ENCODE measurements around the gene NAA80.
A peak's percentile ranks its signal among the peaks of the same experiment; 100 is the strongest.

The NAA80 gene, protein sequence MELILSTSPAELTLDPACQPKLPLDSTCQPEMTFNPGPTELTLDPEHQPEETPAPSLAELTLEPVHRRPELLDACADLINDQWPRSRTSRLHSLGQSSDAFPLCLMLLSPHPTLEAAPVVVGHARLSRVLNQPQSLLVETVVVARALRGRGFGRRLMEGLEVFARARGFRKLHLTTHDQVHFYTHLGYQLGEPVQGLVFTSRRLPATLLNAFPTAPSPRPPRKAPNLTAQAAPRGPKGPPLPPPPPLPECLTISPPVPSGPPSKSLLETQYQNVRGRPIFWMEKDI

DNA sequence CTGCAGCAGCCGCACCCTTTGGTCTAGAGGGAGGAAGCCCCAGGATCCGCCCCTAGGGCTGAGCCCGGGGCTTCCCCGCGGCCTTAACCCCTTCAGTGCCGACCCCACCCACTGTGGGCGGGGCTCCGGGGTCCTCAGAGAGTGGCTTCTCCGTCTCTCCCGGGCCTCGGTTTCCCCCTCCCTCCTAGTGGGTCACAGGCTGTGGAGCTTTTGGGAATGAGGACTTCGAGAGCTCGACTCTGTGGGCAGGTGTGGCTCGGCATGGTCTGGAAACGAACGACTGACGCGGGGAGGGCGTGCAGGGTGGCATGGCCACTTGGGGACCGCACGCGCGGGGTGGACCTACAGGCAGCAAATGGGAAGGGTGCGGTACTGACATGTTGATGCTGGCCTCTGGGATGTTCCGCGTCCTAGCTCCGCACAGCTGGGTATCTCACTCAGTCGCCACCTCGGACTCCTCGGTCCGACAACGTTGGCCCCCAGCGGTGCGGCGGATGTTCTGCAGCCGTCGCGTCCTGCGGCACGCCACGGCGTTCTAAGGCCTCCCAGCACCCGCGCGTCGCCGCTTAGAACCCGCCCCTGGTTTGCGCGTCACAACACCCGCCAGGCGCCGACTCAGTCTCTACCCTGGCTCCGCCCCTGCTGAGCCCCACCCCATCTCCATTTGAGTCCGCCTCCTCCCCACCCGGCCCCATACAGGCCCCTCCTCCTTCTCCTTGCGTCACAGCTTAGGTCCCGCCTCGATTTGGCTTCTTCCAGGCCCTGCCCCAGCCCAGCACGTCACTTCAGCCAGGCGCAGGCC lies at the start of gene NAA80, which contains the start of gene HYAL3:
Gene NAA80 (minus strand): TSS at position 570 of the 802 bp plus-strand sequence. CDS start 1,942 bp downstream, outside the sequence.
Gene HYAL3 (minus strand): TSS at position 570 of the 802 bp plus-strand sequence. CDS start 3,803 bp downstream, outside the sequence.
- no peak for DNase-seq

DNA sequence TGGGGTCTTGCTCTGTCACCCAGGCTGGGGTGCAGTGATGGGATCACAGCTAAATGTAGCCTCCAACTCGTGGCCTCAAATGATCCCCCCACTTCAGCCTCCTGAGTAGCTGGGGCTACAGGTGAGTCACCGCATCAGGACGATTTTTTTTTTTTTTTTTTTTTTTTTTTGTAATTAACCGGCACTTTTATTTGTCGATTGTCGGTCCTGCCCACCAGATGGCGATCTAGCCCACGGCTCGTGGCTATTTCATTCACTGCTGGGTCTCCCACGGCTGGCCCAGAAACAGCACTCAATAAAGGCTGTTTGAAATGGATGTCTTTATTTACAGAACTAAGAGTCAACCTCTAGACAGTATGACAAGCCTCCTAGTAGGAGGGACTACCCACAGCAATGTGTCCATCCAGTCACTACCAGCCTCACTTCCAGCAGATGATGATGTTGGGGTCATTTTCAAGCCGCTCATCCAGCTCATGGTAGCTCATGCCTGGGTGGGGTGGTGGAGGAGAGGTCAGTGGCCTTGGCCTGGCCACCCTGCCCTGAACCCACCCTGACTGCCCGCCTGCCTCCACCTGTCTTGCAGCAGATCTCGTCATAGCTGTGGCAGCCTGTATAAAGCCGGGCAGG lies 48.1 kb upstream of the NAA80 start:
- no peak for DNase-seq

DNA sequence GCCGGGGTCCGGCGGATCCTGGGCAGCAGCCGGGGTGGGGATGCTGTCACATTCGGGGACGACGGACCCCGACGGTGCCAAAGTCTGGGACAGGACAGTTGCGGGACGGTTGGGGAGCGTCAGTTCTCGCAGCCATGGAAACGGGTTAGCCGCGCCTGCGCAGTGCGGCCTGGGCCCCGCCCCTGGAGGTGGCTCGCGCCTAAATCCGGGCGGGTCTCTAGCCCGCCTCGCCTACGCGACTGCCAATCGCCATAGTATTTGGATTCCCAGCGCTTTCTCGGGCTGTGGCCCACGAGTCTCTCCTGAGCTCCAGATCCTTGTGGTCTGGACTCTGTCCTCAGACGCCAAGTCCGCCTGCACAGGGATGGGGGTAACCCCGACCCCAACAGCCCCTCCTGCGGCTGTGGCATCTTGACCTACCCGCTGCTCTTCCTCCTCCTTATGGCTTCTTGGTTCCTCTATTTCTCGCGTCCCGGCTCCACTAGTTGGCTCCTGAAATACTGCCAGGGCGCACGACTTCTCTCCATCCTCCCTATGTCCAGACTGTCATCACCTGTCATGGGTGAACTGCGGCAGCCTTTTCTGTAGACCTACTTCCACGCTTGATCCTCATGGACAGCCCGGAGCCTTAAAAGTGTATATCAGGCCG lies 46.5 kb upstream of the NAA80 start, which contains the start of gene ZMYND10:
Gene ZMYND10 (minus strand): TSS at position 147 of the 649 bp plus-strand sequence. CDS start 153 bp downstream, outside the sequence.
- DNase-seq: no peak

DNA sequence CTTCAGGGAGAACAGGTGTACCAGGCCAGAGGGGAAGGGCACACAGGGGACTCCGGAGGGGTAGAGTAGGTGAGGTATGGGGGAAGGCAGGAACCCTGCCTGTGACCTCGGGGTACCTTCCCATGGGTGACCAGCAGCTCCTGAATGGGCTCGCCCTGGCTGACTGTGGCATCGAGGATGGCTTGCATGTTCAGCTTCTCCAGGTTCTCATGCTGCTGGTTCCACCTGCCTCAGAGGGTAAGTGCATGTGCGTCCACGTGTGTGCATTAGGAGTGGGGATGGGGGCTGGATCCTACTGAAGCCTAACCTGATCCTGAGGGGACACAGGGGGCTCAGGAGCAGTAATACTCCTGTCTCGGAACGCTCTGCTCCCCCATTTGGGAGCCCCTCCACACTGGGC lies 45.8 kb upstream of the NAA80 start:
- no peak for DNase-seq

DNA sequence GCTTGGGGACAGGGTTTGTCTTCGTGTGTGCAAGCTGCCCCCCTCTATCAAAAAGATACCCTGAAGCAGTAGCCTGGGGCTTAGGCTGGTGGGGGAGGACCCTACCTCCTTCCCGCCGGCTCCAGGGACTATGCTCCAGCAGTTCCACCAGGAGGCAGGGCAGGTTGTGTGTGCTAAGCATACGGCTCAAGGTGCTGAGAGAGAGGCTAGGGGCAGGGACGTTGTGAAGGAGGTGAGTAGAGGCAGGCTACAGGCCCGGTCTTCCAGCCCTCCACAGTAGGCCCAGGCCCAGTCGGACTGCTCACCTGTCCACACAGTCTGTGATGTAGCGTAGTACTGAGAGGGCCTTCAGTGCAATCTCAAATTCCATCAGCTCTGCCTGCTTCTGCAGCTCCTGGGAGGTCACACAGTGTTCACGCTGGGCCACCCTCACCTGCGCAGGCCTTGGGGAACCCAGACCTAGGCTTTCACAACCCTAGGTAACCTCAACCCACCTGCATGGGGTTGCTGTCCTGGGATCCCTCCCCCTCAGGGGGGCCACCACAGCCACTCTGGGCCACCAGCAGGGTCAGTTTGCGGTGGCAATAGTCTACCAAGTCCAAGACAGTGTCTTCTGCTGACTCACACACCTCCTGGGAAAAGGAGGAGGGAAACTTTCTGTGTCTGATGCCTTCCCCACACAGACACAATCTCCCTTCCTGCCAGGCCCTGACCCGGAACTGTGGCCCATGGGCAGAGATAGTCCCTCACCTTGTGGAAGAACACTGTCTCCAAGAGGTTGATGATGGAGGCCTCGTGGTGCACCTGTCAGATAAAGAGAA lies 43.8 kb upstream of the NAA80 start:
- no peak for DNase-seq

DNA sequence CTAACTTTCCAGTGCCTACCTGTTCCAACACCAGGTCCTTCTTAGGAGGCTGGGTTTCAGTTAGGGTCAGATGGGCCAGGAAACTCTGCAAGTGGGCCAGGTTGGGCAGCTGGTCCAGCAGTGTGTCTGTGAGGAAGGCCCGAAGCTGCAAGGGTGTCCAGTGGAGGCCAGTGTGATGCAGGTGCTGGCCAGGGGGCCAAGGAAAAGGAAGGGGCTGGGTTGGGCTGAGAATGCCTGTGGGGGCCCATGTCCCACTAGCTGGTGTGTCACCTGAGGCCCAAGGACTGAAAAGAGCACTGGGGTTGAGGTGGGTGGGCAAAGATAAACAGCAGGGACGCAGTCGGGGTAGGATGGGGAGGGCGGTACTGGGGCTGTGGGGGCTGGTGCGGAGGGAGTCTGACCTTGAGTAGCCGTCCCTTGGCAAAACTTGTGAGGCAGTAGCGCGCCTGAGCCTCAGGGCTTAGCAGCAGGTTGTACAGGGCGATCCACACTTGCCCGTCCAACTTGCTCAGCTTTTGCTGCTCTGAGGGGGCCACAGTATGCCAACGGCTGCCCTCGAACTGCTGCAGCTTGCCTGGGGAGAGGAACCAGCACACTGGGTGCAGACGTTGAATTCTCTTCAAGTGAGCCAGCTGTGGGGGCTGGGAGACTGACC lies 42.9 kb upstream of the NAA80 start:
- DNase-seq: no peak

DNA sequence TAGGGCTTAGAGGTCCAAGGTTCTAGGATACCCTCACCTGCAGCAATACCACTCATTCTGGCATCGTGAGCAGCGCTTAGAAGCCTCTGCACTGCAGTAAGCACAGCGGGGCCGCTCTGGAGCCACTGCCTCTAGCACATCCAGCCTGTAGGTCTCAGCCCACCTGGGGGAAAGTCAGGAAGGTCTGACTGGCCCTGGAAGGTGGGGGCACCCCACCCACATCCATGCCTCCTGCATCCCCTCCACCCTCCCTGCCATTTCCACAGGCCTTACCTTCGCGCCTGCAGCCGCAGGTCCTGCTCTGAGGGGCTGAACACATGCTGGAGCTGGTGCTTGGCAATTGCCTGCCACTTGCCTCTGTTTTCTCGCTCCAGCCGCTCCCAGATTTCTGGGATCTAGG lies 42.3 kb upstream of the NAA80 start:
- DNase-seq: no peak

DNA sequence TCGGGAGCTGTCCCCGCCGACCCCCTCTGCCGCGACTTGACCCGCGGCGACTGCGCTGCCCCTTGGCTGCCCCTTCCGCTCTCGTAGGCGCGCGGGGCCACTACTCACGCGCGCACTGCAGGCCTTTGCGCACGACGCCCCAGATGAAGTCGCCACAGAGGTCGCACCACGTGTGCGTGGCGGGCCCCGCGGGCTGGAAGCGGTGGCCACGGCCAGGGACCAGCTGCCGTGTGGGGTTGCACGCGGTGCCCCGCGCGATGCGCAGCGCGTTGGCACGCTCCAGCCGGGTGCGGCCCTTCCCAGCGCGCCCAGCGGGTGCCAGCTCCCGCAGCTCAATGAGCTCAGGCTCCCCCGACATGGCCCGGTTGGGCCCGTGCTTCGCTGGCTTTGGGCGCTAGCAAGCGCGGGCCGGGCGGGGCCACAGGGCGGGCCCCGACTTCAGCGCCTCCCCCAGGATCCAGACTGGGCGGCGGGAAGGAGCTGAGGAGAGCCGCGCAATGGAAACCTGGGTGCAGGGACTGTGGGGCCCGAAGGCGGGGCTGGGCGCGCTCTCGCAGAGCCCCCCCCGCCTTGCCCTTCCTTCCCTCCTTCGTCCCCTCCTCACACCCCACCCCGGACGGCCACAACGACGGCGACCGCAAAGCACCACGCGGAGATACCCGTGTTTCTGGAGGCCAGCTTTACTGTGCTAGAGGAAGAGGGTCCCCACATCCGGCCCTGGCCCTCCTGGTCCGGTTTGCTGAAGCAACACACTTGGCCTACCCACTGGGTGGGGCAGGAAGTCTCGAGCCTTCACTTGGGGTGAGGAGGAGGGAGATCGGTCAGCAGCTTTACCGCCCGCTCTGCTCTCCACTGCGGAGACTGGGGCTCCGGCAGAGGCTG lies 41.5 kb upstream of the NAA80 start, which contains the start of gene RASSF1:
Gene RASSF1 (minus strand): TSS at position 389 of the 882 bp plus-strand sequence. CDS start 31 bp downstream, at position 358.
- no peak for DNase-seq

DNA sequence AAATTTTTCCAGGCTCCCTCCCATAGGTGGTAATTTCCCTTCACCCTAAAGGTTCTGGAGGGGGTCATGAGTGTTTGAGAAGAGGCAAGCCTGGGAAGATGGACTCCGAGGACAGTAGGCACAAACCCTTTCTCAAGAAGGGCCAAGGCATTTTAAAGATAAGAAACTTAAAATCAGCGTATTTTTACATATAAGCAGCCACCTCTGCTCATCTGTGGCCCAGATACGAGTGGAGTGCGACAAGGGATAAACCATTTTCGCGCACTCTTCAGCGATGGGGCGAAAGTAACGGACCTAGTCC lies 40.9 kb upstream of the NAA80 start:
- no peak for DNase-seq

DNA sequence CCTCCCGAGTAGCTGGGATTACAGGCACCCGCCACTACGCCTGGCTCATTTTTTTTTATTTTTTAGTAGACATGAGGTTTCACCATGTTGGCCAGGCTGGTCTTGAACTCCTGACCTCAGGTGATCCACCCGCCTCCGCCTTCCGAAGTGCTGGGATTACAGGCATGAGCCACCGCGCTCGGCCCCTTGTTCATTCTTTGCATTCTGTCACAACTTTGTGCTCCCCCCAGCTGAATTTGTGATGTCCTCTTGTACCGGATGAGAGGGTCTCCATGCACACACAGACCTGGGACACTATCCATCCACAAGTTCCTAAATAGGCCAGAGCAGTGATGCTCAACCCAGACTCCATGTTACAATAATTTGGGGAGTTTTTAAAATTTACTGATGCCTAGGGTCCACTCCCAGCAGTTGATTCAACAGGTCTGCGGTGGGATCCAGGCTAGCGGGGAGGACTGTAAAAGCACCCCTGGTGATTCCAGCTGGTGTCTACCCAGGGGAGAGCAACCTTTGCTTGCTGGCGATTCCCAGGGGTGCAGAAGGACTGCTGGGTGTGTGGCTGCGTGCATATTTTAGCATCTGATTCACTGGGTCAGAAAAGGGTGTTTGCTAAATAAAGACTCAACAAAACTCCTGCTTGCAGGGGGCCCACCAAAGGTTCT lies 40.4 kb upstream of the NAA80 start:
- no peak for DNase-seq

DNA sequence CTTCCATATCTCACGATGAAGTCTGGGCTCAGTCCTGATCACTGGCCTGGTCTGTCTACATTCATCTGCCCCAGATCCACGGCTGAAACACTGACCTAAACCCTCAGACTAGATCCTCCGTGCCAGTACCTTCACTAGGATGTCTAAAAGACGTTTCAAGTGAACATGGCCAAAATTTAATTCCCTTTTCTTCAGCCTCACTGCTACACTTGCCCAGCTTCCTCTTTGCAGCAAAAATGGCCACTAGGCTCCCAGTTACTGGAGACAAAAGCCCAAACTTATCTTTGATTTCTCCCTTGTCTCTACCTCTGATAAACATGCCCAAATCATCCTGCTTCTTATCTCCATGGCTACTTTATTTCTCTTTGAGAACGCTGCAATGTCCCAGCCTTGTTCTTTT lies 39.8 kb upstream of the NAA80 start:
- DNase-seq: no peak

DNA sequence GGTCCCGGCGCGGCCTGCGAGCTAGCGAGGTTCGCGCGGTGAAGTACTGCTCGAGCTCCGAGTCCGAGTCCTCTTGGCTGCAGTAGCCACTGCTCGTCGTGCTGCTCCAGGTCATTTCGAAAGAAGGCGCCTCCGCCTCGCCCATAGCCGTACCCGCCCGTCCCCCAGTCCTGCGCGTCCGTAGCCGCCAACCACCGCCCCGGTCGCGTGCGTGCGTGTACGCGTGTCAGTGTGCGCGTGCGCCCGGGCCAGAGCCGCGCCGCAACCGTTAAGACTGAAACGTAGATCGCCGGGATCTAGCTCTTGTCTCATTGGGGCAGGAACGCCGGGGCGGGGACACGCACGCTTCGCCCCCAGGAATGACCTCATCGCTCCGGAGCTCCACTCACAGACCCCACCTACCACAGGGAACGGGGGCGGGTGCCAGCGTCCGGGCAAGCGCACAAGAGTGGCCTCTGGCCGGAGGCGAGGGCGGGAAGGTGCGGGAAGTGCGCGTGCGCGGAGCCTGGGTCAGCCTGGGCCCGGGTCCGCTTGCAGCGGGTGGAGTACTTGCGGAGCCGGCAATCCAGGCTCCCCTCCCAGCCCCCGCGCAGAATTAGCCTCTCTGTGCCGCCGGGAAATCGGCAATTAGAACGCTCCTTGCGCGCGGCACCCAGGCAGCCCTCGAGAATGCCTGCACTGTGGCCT lies 38.1 kb upstream of the NAA80 start:
- DNase-seq: peak; percentile 90

DNA sequence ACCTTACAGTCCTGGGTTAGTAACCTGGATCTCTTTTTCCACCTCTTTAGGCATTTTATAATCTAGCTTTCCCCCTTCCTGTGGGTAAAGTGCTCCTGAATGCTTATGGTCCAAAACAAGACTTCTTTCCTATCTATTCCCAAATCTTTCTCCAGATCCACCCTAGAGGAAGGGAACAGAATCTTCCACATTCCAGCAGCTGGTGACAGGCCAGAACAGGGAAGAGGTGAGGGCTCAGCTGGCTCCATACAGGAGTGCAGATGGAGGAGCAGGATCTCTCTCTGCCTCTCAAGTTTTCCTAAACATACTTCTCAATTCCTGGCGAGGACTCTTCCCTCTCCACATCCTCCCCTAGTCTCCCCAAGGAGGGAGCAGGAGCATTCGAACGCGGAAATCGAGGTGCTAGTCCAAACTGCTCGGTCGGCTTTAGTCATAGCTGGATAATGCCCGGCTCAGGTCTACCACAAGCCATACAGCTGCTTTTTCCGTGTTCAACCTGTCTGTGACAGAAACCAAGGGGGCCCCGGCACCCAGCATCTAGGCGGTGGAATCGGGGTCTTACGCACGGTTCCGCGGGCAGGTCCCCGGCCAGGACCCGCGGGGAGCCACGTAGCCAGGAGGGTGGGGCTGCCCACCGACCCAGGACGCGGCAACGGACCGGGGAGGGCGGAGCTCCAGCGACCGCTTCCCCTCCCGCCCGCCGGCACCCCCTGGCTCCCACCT lies 37.4 kb upstream of the NAA80 start:
- no peak for DNase-seq

DNA sequence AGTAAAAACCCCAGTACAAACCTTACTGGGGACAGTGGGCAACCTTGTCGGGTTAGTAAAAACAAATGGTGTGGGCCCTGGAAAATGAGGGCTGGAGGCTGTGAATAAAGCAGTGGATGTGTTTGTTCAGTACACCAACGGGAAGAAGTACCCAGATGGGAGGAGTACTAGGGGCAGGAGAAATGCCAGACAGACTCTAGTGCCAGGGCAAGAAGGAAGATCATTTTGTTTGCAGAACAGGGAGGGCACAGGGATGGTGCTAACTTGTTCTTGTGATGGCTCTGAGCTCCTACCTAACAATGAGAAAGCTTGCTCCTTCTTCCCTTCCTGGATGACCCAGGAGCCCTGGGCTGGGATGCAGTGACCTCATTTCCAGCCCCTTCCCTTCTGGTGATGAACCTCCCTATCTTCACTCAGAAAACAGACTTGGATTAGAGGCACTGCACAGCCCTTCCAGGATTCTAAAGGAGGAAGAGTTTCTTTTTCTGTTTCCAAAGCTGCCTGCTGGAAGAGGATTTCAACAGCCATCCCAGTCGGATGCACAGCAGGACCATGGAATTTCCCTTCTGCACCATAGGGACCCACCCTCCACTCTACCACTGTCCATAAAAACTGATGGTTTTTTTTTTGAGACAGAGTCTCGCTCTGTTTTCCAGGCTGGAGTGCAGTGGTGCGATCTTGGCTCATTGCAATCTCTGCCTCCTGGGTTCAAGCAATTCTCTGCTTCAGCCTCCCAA lies 35.3 kb upstream of the NAA80 start:
- no peak for DNase-seq

DNA sequence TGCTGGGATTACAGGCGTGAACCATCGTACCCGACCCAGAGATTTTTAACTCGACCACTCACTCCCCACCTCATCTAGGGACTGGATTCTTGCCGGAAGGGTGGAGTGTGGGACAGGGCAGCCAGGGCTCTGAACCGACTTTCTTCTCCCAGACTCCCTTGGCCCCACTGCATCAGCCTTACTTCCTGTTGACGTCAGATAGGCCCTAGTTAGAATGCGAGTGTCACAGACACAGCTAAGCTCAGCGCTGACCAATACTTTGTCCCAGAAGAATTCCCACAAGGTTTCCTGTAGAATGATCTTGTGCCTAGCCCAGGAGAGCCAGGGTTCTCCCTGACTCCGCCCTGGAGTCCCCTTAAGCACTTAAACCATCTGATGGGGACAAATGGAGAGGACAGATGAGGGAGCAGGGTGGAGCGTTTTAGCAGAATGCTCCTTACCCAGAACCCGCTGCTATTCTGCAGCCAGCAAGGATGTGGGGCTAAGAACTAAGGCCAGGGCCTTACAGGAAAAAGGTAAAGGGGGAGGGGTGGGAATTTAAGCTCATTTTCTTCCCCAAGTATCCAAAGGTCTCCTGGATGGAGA lies 34.6 kb upstream of the NAA80 start:
- no peak for DNase-seq

DNA sequence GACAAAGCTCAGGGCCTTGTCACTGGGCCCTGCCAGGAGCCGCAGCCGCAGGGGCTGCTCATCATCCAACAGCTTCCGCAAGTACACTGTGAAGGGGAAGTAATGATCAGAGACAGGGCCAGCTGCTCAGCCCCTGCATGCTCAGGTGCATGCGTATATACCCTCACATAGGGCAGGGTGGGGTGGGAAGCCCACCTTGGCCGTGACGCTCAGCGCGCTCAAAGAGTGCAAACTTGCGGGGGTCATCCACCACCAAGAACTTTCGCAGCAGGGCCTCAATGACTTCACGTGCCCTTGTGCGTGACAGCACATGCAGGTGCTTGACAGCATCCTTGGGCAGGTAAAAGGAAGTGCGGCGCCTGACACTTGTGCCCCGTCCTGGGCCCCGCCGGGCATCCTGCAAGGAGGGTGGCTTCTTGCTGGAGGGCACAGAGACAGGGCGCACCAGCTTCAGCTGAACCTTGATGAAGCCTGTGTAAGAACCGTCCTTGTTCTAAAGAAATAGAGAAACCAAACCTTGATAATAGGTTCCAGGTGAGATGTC lies 32.2 kb upstream of the NAA80 start:
- DNase-seq: no peak

DNA sequence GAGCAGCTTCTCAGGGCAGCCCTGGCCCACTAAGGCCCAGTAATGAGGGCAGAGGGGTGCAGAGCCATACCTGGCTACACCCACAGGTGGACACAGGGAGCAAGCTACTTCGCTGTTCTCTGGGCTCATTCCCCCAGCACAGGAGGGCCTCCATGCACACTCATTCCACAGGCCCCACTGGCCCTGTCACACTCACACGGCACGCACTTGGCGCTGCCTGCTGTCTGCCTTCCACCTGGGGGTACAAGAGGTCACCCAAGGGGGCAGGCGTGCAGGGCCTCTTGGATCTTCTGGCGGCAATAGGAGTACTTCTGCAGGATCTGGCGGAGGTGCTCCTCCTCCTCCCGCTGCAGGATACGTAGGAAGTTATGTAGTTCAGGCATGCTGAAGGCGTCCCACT lies 31.1 kb upstream of the NAA80 start:
- no peak for DNase-seq
